OCI-LY3 (cell line): ENCODE measurements around the gene OR3A3.

Source experiments
- EZH2phosphoT487 ChIP-seq: fragments of 200-600 bp; shearing (Covaris generic); IDR thresholded peaks from 2 replicates; pipeline ENCODE4 v1.6.1; 2018; ENCODE audit warnings: antibody characterized with exemption, mixed run types, low read depth
- TF ChIP-seq, protein P1 (sequence below): fragments of 200-600, 300-600 bp; sonication (generic); IDR thresholded peaks from 2 replicates; pipeline ENCODE4 v1.5.1; 2014; ENCODE audit warnings: antibody characterized with exemption, low read length, low read depth

DNA sequence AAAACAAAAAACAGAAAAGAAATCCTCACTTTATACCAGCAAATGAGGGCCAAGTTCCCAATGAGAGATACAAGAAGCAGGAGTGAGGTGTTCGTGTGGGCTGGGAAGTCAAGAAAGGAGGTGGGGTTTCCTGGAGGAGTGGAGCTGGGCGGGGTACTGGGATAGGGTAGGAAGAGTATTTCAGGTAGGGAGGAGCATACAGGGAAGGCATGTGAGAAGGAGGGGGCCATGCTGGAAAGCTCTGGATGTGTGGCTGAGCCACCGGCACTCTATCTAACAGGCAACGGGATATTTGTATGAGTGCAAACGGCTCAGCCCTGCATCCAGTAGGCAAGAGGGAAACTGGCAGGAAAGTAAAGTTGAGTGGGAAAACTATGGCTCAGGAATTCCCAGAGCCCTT is 29.2 kb upstream of the OR3A3 start:
- TF ChIP-seq, protein P1, sequence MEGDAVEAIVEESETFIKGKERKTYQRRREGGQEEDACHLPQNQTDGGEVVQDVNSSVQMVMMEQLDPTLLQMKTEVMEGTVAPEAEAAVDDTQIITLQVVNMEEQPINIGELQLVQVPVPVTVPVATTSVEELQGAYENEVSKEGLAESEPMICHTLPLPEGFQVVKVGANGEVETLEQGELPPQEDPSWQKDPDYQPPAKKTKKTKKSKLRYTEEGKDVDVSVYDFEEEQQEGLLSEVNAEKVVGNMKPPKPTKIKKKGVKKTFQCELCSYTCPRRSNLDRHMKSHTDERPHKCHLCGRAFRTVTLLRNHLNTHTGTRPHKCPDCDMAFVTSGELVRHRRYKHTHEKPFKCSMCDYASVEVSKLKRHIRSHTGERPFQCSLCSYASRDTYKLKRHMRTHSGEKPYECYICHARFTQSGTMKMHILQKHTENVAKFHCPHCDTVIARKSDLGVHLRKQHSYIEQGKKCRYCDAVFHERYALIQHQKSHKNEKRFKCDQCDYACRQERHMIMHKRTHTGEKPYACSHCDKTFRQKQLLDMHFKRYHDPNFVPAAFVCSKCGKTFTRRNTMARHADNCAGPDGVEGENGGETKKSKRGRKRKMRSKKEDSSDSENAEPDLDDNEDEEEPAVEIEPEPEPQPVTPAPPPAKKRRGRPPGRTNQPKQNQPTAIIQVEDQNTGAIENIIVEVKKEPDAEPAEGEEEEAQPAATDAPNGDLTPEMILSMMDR: no peak
- no peak for TF ChIP-seq EZH2phosphoT487
